Common myeloid progenitor, CD34-positive (primary cell): Measurements from ENCODE around the gene CEP85L.

ENCODE experiments used
- CTCF ChIA-PET: fragments of 350-600 bp; sonication (Branson Sonifier 250); formaldehyde crosslinking; loops from one replicate; lab custom pipeline; 2021; ENCODE audit warnings: antibody characterized with exemption; lab: Charles Lee
- POLR2A ChIA-PET: fragments of 350-600 bp; sonication (Branson Sonifier 250); formaldehyde crosslinking; loops from one replicate; lab custom pipeline; 2021; ENCODE audit warnings: antibody characterized with exemption; lab: Charles Lee
- DNase-seq, 3 donors: peaks; one replicate each; pipeline versions ENCODE4 v3.0.0 to v3.0.0-alpha.2; 2013
- H3K27ac ChIP-seq, 2 experiments: 1 replicate in 1 of 2; 2 replicates in 1 of 2; pipeline ENCODE4 v1.7.0; 2013; ENCODE audit warnings: inconsistent platforms in 2 of 2, low read length in 2 of 2, mild to moderate bottlenecking in 2 of 2, low read depth in 1 of 2, moderate library complexity in 1 of 2; ENCODE audit not compliant: severe bottlenecking in 2 of 2, insufficient read depth in 1 of 2, poor library complexity in 1 of 2
- H3K27me3 ChIP-seq, 5 experiments: replicated peaks in 2 of 5; 1 replicate in 3 of 5; 2 replicates in 2 of 5; pipeline versions ENCODE4 v1.6.1 to v1.7.0; 2013; ENCODE audit warnings: low read length in 4 of 5, mild to moderate bottlenecking in 2 of 5, moderate library complexity in 2 of 5, inconsistent platforms in 1 of 5; ENCODE audit not compliant: insufficient read depth in 5 of 5, control insufficient read depth in 4 of 5
- H3K36me3 ChIP-seq, 4 experiments: 1 replicate in 2 of 4; 2 replicates in 2 of 4; pipeline versions ENCODE4 v1.6.1 to v1.7.0; 2013; ENCODE audit warnings: low read length in 3 of 4, control low read depth in 1 of 4, mild to moderate bottlenecking in 1 of 4; ENCODE audit not compliant: control insufficient read depth in 4 of 4, insufficient read depth in 4 of 4
- H3K4me1 ChIP-seq, 4 experiments: 1 replicate in 3 of 4; 2 replicates in 1 of 4; pipeline versions ENCODE4 v1.6.1 to v1.7.1; 2013; ENCODE audit warnings: low read length in 3 of 4, mild to moderate bottlenecking in 3 of 4, control low read depth in 1 of 4, inconsistent platforms in 1 of 4, moderate library complexity in 1 of 4; ENCODE audit not compliant: control insufficient read depth in 4 of 4, insufficient read depth in 4 of 4; ENCODE audit errors: control extremely low read depth in 1 of 4
- H3K4me3 ChIP-seq, 7 experiments: 1 replicate in 4 of 7; 2 replicates in 3 of 7; pipeline versions ENCODE4 v1.5.1 to v1.7.0; 2013; ENCODE audit warnings: mild to moderate bottlenecking in 7 of 7, low read length in 6 of 7, moderate library complexity in 6 of 7, inconsistent platforms in 2 of 7, low read depth in 2 of 7, control low read depth in 1 of 7; ENCODE audit not compliant: insufficient read depth in 4 of 7, control insufficient read depth in 1 of 7; ENCODE audit errors: extremely low read depth in 1 of 7
- H3K9me3 ChIP-seq, 5 experiments: 1 replicate in 4 of 5; 2 replicates in 1 of 5; pipeline versions ENCODE4 v1.6.1 to v1.7.1; 2013; ENCODE audit warnings: low read length in 4 of 5, mild to moderate bottlenecking in 2 of 5, inconsistent platforms in 1 of 5, low read depth in 1 of 5, moderate library complexity in 1 of 5; ENCODE audit not compliant: control insufficient read depth in 4 of 5, insufficient read depth in 2 of 5; ENCODE audit errors: control extremely low read depth in 1 of 5
- WGBS: methylation state at CpG from one replicate; pipeline ENCODE4 v1.1.5; 2013; ENCODE audit not compliant: insufficient coverage; 5-methylcytosine and 5-hydroxymethylcytosine counted together

Gene CEP85L

DNA sequence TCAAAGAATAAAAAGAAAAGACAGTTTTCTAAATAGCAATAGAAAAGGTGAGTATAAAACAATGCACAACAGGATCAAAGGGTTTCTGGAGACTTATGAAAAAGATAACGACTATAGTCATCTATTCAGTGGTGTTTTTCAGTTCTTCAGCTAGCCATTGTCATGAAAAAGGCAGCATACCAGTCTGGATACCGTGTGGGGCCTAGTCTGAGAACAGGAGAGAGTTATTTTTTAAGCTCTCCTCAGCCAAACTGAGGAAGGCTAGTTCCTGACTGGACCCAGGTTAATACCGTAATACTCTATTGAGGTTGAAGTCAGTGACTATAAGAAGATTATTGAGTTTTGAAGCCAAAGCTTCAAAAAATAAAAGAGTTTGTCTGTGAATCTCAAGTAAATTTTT, 53.8 kb downstream of the CEP85L start:
- CTCF ChIA-PET = interaction anchor here (0.6 to 1.5 kb wide), 5 partner anchors 13 to 628 kb away, joined by 3 to 5 read pairs (median 3); no protein-coding TSS in a partner anchor
- Histone ChIP-seq H3K27me3 (no peaks in the 10 kb centered on the region), H3K4me1 (peaks cover 0 to 6% (median 2%) of the 10 kb centered on the region in 4 experiments), H3K36me3 (peaks cover 0 to 2% (median 0%) of the 10 kb centered on the region in 4 experiments), H3K27ac (no peak overlapping the region), H3K4me3 (no peak overlapping the region), H3K9me3 (no peaks in the 10 kb centered on the region)
- POLR2A ChIA-PET = no interaction called here
- DNase-seq = no peak
- WGBS = 93% methylated on average over 3 of the region's 3 CpGs

DNA sequence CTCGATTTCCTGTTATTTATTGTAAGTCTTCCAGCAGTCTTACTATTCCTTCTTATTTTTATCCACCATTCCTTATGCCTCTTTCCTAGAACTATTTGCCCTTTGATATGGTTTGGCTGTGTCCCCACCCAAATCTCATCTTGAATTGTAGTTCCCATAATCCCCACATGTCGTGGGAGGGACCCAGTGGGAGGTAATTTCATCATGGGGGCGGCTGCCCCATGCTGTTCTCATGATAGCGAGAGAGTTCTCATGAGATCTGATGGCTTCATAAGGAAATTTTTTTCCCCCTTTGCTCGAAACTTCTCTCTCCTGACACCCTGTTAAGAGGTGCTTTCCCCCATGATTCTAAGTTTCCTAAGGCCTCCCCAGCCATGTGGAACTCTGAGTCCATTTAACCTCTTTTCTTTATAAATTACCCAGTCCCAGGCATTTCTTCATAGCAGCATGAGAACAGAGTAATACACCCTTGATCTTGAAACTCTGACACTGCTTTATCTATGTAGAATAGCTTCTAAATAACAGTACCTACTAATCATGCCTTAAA, 54.5 kb downstream of the CEP85L start:
- H3K27ac ChIP-seq = no peak overlapping the region
- H3K4me1 ChIP-seq = peaks cover 0 to 6% (median 2%) of the 10 kb centered on the region in 4 experiments
- H3K4me3 ChIP-seq = no peak overlapping the region
- no peak for DNase-seq
- H3K9me3 ChIP-seq = no peaks in the 10 kb centered on the region
- CTCF ChIA-PET = interaction anchor here (1.0 kb wide), 1 partner anchor 17 kb away, joined by 5 read pairs; no protein-coding TSS in a partner anchor
- peaks cover 0 to 2% (median 0%) of the 10 kb centered on the region in 4 experiments for H3K36me3 ChIP-seq
- WGBS = 100% methylated on average over 2 of the region's 5 CpGs
- no peaks in the 10 kb centered on the region for H3K27me3 ChIP-seq
- POLR2A ChIA-PET = no interaction called here

DNA sequence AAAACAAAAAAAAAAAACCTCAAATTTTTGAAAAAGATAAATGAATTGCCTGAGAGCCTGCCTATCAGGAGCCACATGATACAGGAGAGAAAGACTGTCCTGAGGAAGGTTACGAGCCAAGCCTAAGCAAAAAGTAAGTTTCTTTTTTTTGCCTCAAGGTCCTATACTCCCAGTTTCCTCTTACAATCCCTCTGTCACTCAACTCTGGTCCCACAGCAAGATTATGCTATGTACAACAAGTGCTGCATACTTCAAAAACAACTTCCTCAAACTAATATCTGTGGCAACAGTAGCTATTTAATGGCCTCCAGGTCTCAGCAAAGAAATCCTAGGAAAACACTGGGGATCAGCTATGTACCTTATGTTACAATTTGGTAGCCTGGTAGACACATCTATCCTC, 56.5 kb downstream of the CEP85L start:
- 100% methylated on average over 1 of the region's 1 CpG for WGBS
- H3K27me3 ChIP-seq = no peaks in the 10 kb centered on the region
- no peak overlapping the region for H3K27ac ChIP-seq
- CTCF ChIA-PET = no interaction called here
- no peaks in the 10 kb centered on the region for H3K9me3 ChIP-seq
- POLR2A ChIA-PET = no interaction called here
- no peaks in the 10 kb centered on the region for H3K36me3 ChIP-seq
- H3K4me3 ChIP-seq = no peak overlapping the region
- peaks cover 0 to 11% (median 4%) of the 10 kb centered on the region in 4 experiments for H3K4me1 ChIP-seq
- DNase-seq = peak in 2 of 3 donors; percentile 38 to 55

DNA sequence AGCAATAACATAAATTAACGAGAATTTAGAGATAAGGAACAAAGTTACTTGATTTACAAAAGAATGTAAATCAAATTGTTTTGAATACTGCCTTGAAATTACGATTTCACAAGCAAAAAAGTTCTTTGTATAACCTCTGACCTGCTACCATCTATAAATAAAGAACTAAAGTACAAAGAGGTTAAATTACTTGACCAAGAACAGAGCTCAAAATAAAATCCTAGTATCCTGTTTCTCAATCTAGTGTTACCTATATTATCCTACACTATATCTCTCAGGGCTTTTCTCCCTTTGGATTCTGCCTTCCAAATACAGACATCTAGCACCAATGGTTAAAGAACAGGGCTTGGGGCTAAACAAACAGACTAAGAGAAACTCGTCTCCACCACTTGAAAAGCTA, 59.5 kb downstream of the CEP85L start:
- DNase-seq = no peak
- no peak overlapping the region for H3K4me3 ChIP-seq
- no peaks in the 10 kb centered on the region for H3K9me3 ChIP-seq
- H3K36me3 ChIP-seq = peaks cover 0 to 4% (median 0%) of the 10 kb centered on the region in 4 experiments
- ChIA-PET POLR2A (no interaction called here), CTCF (interaction anchor here (0.6 to 1.4 kb wide), 4 partner anchors 12 to 88 kb away, joined by 3 to 5 read pairs (median 3); no protein-coding TSS in a partner anchor)
- H3K4me1 ChIP-seq = peaks cover 0 to 11% (median 5%) of the 10 kb centered on the region in 4 experiments
- no peak overlapping the region for H3K27ac ChIP-seq
- H3K27me3 ChIP-seq = no peaks in the 10 kb centered on the region
- WGBS = no CpG with 5 or more reads among the region's 3 CpGs

DNA sequence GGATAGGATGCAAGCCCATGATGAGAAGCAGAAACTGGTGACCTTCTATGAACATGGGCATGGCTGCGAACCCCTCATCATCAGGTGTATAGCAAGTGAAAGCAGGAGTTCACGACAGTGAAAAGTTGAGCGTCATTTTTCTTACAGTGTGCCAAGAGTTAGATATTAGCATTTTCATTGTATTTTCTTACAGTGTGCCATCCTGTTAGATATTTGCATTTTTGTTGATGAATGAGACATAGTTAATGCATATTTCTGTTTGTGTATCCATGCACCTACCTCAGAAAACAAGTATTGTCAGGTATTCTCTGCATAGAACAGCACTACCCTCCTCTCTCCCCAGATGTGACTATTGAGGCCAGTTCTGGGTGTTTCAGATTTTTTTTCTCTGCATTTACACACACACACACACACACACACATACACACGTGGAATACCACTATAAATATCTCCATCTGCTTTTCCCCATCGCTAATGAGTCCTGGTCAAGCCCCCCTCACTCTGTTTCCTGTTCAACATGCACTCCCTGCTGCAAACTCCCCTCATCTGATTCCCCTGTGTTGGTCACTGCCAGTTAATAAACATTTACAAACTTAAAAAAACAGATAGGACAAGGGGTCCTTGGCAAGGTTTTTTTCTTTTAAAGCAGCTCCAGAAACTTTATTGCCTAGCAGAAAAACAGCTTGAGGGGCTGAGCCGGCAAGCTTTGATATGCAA, 61.6 kb downstream of the CEP85L start:
- 52% methylated on average over 4 of the region's 6 CpGs for WGBS

DNA sequence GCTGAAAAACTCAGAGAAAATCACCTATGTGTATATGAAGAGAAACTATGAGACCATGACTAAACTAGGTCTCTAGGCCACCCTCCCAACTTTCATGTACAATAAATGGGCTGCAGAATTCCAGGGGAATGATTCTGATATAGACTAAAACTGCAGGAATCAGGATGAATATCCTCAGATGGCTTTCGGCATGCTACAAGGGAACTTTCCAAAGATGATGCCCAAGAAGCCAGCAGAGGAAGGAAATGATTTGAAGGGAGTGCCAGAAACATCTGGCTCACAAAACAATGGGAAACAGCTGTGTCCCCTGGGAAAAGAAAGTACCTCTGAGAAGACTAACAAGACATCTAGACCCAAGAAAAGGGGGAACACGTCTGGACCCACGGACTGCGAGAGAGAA, 62.2 kb downstream of the CEP85L start:
- 100% methylated on average over 1 of the region's 4 CpGs for WGBS
- Histone ChIP-seq H3K9me3 (no peaks in the 10 kb centered on the region), H3K36me3 (peaks cover 0 to 4% (median 0%) of the 10 kb centered on the region in 4 experiments), H3K27me3 (no peaks in the 10 kb centered on the region), H3K27ac (no peak overlapping the region), H3K4me3 (no peak overlapping the region), H3K4me1 (peaks cover 0 to 6% (median 3%) of the 10 kb centered on the region in 4 experiments)
- ChIA-PET POLR2A (no interaction called here), CTCF (no interaction called here)
- no peak for DNase-seq

More for the DNA sequence above, 61.6 kb downstream of the CEP85L start:
- Histone ChIP-seq H3K9me3 (no peaks in the 10 kb centered on the region), H3K4me3 (no peak overlapping the region), H3K27me3 (no peaks in the 10 kb centered on the region), H3K27ac (no peak overlapping the region), H3K4me1 (peaks cover 0 to 7% (median 4%) of the 10 kb centered on the region in 4 experiments), H3K36me3 (peaks cover 0 to 4% (median 0%) of the 10 kb centered on the region in 4 experiments)
- DNase-seq = no peak
- POLR2A ChIA-PET = no interaction called here
- CTCF ChIA-PET = interaction anchor here (1.4 kb wide), 1 partner anchor 9 kb away, joined by 4 read pairs; no protein-coding TSS in a partner anchor

DNA sequence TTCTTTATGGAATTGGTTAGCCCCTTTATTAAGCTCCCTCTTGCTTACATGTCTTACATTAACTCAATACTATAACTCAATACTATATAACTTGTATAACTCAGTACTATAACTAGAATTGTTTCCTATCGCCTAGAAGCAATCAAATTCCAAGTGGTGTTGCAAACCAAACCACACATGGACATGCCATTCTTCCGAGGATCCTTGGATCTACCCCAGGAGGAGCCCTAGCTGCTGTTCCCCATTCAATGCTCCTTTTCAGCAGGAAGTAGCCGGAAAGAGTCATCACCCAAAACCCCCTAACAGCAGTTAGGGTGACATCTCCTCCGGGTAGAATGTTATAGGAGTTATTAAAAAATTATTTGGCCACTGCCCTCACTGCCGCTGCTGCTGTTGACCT, 62.8 kb downstream of the CEP85L start:
- POLR2A ChIA-PET = no interaction called here
- no peak overlapping the region for H3K27ac ChIP-seq
- WGBS = 95% methylated on average over 3 of the region's 5 CpGs
- CTCF ChIA-PET = no interaction called here
- peaks cover 0 to 6% (median 3%) of the 10 kb centered on the region in 4 experiments for H3K4me1 ChIP-seq
- H3K9me3 ChIP-seq = no peaks in the 10 kb centered on the region
- no peak overlapping the region for H3K4me3 ChIP-seq
- no peaks in the 10 kb centered on the region for H3K27me3 ChIP-seq
- peaks cover 0 to 4% (median 0%) of the 10 kb centered on the region in 4 experiments for H3K36me3 ChIP-seq
- DNase-seq = no peak
